Lung (tissue), 12 donors: ENCODE measurements around the gene SIRT2. TPM values are rescaled to one million over a fixed set of nuclear protein-coding genes. Genes with fewer than 3 reads are reported as not detected.
"Not testable (repeated sequence)": the region's sequence is repeated elsewhere in the genome, so short reads cannot be mapped to it uniquely, and the experiment has no call there.

Experiments used
- ATAC-seq: fragments of 200-7000 bp; cut with Tn5 transposase; one replicate; pipeline ENCODE4 v1.9.1; 2020; ENCODE audit warnings: moderate number of reproducible peaks; ENCODE audit not compliant: insufficient read depth, low FRiP score
- DNase-seq, 3 donors: peaks; one replicate each; pipeline ENCODE4 v3.0.0-alpha.2; 2013 to 2017
- H3K27ac ChIP-seq, 2 donors: one replicate each; pipeline ENCODE4 v1.5.1; 2013; ENCODE audit warnings: mild to moderate bottlenecking in 2 of 2, moderate library complexity in 2 of 2, control low read depth in 1 of 2, inconsistent platforms in 1 of 2, low read depth in 1 of 2, low read length in 1 of 2
- H3K27me3 ChIP-seq, 3 donors: one replicate each; pipeline ENCODE4 v1.5.1; 2013; ENCODE audit warnings: low read length in 2 of 3; ENCODE audit not compliant: control insufficient read depth in 3 of 3, insufficient read depth in 3 of 3
- H3K36me3 ChIP-seq, 4 donors: one replicate each; pipeline ENCODE4 v1.5.1; 2013; ENCODE audit warnings: low read length in 4 of 4, mild to moderate bottlenecking in 1 of 4, moderate library complexity in 1 of 4; ENCODE audit not compliant: control insufficient read depth in 4 of 4, insufficient read depth in 4 of 4
- H3K4me1 ChIP-seq, 5 donors: one replicate each; pipeline ENCODE4 v1.5.1; 2013; ENCODE audit warnings: low read length in 5 of 5, mild to moderate bottlenecking in 2 of 5, moderate library complexity in 1 of 5; ENCODE audit not compliant: control insufficient read depth in 5 of 5, insufficient read depth in 5 of 5
- H3K4me3 ChIP-seq: one replicate; pipeline ENCODE4 v1.5.1; 2013; ENCODE audit warnings: mild to moderate bottlenecking, control low read depth, moderate library complexity
- H3K9ac ChIP-seq, 2 donors: one replicate each; pipeline ENCODE4 v1.5.1; 2013; ENCODE audit warnings: low read length in 2 of 2, control low read depth in 1 of 2; ENCODE audit not compliant: insufficient read depth in 1 of 2
- H3K9me3 ChIP-seq, 4 donors: one replicate each; pipeline ENCODE4 v1.5.1; 2013; ENCODE audit warnings: low read length in 3 of 4, mild to moderate bottlenecking in 1 of 4, moderate library complexity in 1 of 4; ENCODE audit not compliant: control insufficient read depth in 4 of 4, insufficient read depth in 3 of 4
- CTCF ChIP-seq: IDR thresholded peaks from 2 replicates; pipeline ENCODE4 v1.5.1; 2012; ENCODE audit warnings: mild to moderate bottlenecking; ENCODE audit errors: control extremely low read depth, extremely low read depth
- WGBS, 2 donors: extraction: QIAGEN DNeasy Blood & Tissue Kit; methylation state at CpG; one replicate each; pipeline ENCODE4 v1.1.7; 2013; 5-methylcytosine and 5-hydroxymethylcytosine counted together
- polyA plus RNA-seq, 2 donors: library from polyadenylated mRNA; stranded (reverse); fragments of 200-250 nt; gene quantifications; one replicate each; pipeline ENCODE4 v1.2.1, GENCODE V29; 2013
- total RNA-seq, 2 donors: library from RNA; depleted of rRNA in 1 of 2; stranded (reverse); fragments of >200 nt in 1 of 2; gene quantifications; one replicate each; pipeline ENCODE4 v1.2.1, GENCODE V29; 2014 to 2021
- donor health status: control.
- donor health status: control.
- donor health status: Bipolar disorder and iron deficiency.
- donor health status: healthy.
- donor health status: DM: yes; HTN: yes; CAD: no.

Gene SIRT2
- total and polyA plus RNA-seq, 4 donors = 35.5 to 54.8 (median 48.5) TPM

GRCh38 chr19:38833092-38833425 lies 66.4 kb downstream of the SIRT2 start:
- no peak overlapping the region for H3K4me3 ChIP-seq
- no peak for TF ChIP-seq CTCF
- peak in 1 of 3 donors; percentile 41 for DNase-seq
- H3K9ac ChIP-seq = no peak overlapping the region
- H3K27me3 ChIP-seq = no peaks in the 10 kb centered on the region
- ATAC-seq = no peak
- H3K36me3 ChIP-seq = peaks cover 19 to 31% (median 27%) of the 10 kb centered on the region in 4 donors
- WGBS, 2 donors = 86 to 88% methylated on average over 7 of the region's 7 CpGs
- H3K4me1 ChIP-seq = peaks cover 0 to 48% (median 33%) of the 10 kb centered on the region in 5 donors
- no peaks in the 10 kb centered on the region for H3K9me3 ChIP-seq
- no peak overlapping the region for H3K27ac ChIP-seq

- peaks cover 5 to 31% (median 18%) of the 10 kb centered on the region in 5 donors for H3K4me1 ChIP-seq
These were observed 68.2 kb downstream of the SIRT2 start for GRCh38 chr19:38831142-38831605.

GRCh38 chr19:38830039-38830733 lies 69.2 kb downstream of the SIRT2 start:
- no peak for DNase-seq
- peak overlapping the region in 1 of 2 donors; percentile 13 for H3K27ac ChIP-seq
- TF ChIP-seq CTCF = no peak
- H3K36me3 ChIP-seq = peaks cover 8 to 19% (median 13%) of the 10 kb centered on the region in 4 donors
- no peaks in the 10 kb centered on the region for H3K27me3 ChIP-seq
- H3K9ac ChIP-seq = no peak overlapping the region
- no peaks in the 10 kb centered on the region for H3K9me3 ChIP-seq
- ATAC-seq = no peak
- WGBS, 2 donors = 76 to 81% methylated on average over 4 of the region's 4 CpGs
- H3K4me1 ChIP-seq = peaks cover 5 to 21% (median 10%) of the 10 kb centered on the region in 5 donors
- no peak overlapping the region for H3K4me3 ChIP-seq

More at GRCh38 chr19:38831142-38831605, 68.2 kb downstream of the SIRT2 start:
- no peak for TF ChIP-seq CTCF
- H3K27me3 ChIP-seq = no peaks in the 10 kb centered on the region
- peak overlapping the region; percentile 86 to 89 for H3K9ac ChIP-seq
- H3K36me3 ChIP-seq = peaks cover 11 to 27% (median 20%) of the 10 kb centered on the region in 4 donors
- ATAC-seq = peak; percentile 72
- 2 to 4% methylated on average over 16 of the region's 16 CpGs for WGBS, 2 donors
- no peaks in the 10 kb centered on the region for H3K9me3 ChIP-seq
- peak; percentile 71 to 76 (median 72) for DNase-seq
- peak overlapping the region; percentile 34 for H3K4me3 ChIP-seq
- H3K27ac ChIP-seq = peak overlapping the region; percentile 85 to 87

GRCh38 chr19:38829203-38829602 lies 70.2 kb downstream of the SIRT2 start:
- not testable (repeated sequence) for H3K27ac ChIP-seq, H3K4me3 ChIP-seq, H3K27me3 ChIP-seq, H3K9me3 ChIP-seq, ATAC-seq, H3K9ac ChIP-seq, DNase-seq
- H3K4me1 ChIP-seq = peaks cover 5 to 15% (median 8%) of the 10 kb centered on the region in 5 donors
- peaks cover 8 to 22% (median 12%) of the 10 kb centered on the region in 4 donors for H3K36me3 ChIP-seq
- WGBS, 2 donors = 74 to 88% methylated on average over 7 of the region's 7 CpGs

Other genes starting within 250 kb of the SIRT2 start
- gene CAPN12, start 155.1 kb downstream of the SIRT2 start, total RNA-seq = 1 to 10 TPM; 2.0 to 7.1 TPM
- gene CAPN12, start 155.1 kb downstream of the SIRT2 start, polyA plus RNA-seq = 10 to 100 TPM in 1 of 2 donors, 1 to 10 TPM in 1; 4.9 to 17.8 TPM
- 1 to 10 TPM in 1 of 2 donors, not detected in 1; 2.4 TPM for gene LGALS7, start 126.1 kb downstream of the SIRT2 start, total RNA-seq
- gene LGALS7, start 126.1 kb downstream of the SIRT2 start, polyA plus RNA-seq = 1 to 10 TPM; 4.9 to 5.0 TPM
- gene LGALS7B, start 110.4 kb downstream of the SIRT2 start, total RNA-seq = 1 to 10 TPM in 1 of 2 donors, not detected in 1; 2.3 TPM
- 10 to 100 TPM; 12.2 to 16.3 TPM for gene LGALS7B, start 110.4 kb downstream of the SIRT2 start, polyA plus RNA-seq
- 1 to 10 TPM; 1.7 to 3.5 TPM for gene LGALS4, start 86.7 kb downstream of the SIRT2 start, total RNA-seq
- 1 to 10 TPM in 1 of 2 donors, under 1 TPM in 1; 0.39 to 4.1 TPM for gene LGALS4, start 86.7 kb downstream of the SIRT2 start, polyA plus RNA-seq
- 100 to 1,000 TPM in 1 of 2 donors, 10 to 100 TPM in 1; 57.3 to 205 TPM for gene ECH1, start 67.8 kb downstream of the SIRT2 start, total RNA-seq
- 100 to 1,000 TPM; 202 to 274 TPM for gene ECH1, start 67.8 kb downstream of the SIRT2 start, polyA plus RNA-seq
- gene HNRNPL, start 49.6 kb downstream of the SIRT2 start, total RNA-seq = 100 to 1,000 TPM; 233 to 298 TPM
- 100 to 1,000 TPM; 169 to 185 TPM for gene HNRNPL, start 49.6 kb downstream of the SIRT2 start, polyA plus RNA-seq
- gene RINL, start 21.3 kb downstream of the SIRT2 start, total RNA-seq = 10 to 100 TPM in 1 of 2 donors, 1 to 10 TPM in 1; 7.0 to 17.0 TPM
- gene RINL, start 21.3 kb downstream of the SIRT2 start, polyA plus RNA-seq = 10 to 100 TPM; 13.8 to 24.0 TPM
- gene NFKBIB, start 351 bp upstream of the SIRT2 start, total RNA-seq = 10 to 100 TPM; 12.8 to 37.3 TPM
- gene NFKBIB, start 351 bp upstream of the SIRT2 start, polyA plus RNA-seq = 10 to 100 TPM; 60.2 to 60.8 TPM
- under 1 TPM in 1 of 2 donors, not detected in 1; 0.46 TPM for gene CCER2, start 12.6 kb upstream of the SIRT2 start, total RNA-seq
- 1 to 10 TPM in 1 of 2 donors, under 1 TPM in 1; 0.19 to 1.2 TPM for gene CCER2, start 12.6 kb upstream of the SIRT2 start, polyA plus RNA-seq
- gene SARS2, start 31.1 kb upstream of the SIRT2 start, total RNA-seq = 10 to 100 TPM; 14.3 to 31.1 TPM
- 10 to 100 TPM; 17.6 to 34.6 TPM for gene SARS2, start 31.1 kb upstream of the SIRT2 start, polyA plus RNA-seq
- gene MRPS12, start 31.3 kb upstream of the SIRT2 start, total RNA-seq = 10 to 100 TPM; 10.7 to 45.6 TPM
- gene MRPS12, start 31.3 kb upstream of the SIRT2 start, polyA plus RNA-seq = 10 to 100 TPM; 28.1 to 63.5 TPM
- gene FBXO17, start 76.1 kb upstream of the SIRT2 start, total RNA-seq = 10 to 100 TPM; 10.4 to 18.8 TPM
- gene FBXO17, start 76.1 kb upstream of the SIRT2 start, polyA plus RNA-seq = 1 to 10 TPM; 5.1 to 7.5 TPM
- 10 to 100 TPM in 1 of 2 donors, 1 to 10 TPM in 1; 2.8 to 18.0 TPM for gene FBXO27, start 132.9 kb upstream of the SIRT2 start, total RNA-seq
- 1 to 10 TPM; 2.9 to 8.3 TPM for gene FBXO27, start 132.9 kb upstream of the SIRT2 start, polyA plus RNA-seq
- gene ACP7, start 184.8 kb upstream of the SIRT2 start, total RNA-seq = not detected
- under 1 TPM in 1 of 2 donors, not detected in 1; 0.03 TPM for gene ACP7, start 184.8 kb upstream of the SIRT2 start, polyA plus RNA-seq
- 10 to 100 TPM; 23.2 to 60.8 TPM for gene PAK4, start 226.2 kb upstream of the SIRT2 start, total RNA-seq
- gene PAK4, start 226.2 kb upstream of the SIRT2 start, polyA plus RNA-seq = 10 to 100 TPM; 34.8 to 38.5 TPM